ENCODE measurements around the gene CBFA2T2. TPM values are rescaled to one million over a fixed set of nuclear protein-coding genes. Genes with fewer than 3 reads are reported as not detected.
A peak's percentile ranks its signal among the peaks of the same experiment; 100 is the strongest.

Gene CBFA2T2
- polyA plus RNA-seq, 1 donor from 2014 or later = 22.8 TPM

GRCh38 chr20:33674294-33675135 lies 184.6 kb downstream of the CBFA2T2 start, which contains the start of gene NECAB3:
Gene NECAB3, minus strand, starts transcription at chr20:33674428. Its CDS starts 76 bp downstream, at chr20:33674352.
- peak within 1 kb of the TSS in 2 of 3 donors; percentile 2 to 9 for H3K27ac Mint-ChIP-seq
- no peaks in the 10 kb centered on the region for H3K36me3 Mint-ChIP-seq
- H3K4me1 Mint-ChIP-seq = peaks cover 15 to 18% (median 16%) of the 10 kb centered on the region in 3 donors
- peak within 1 kb of the TSS; percentile 63 to 96 (median 90) for H3K4me3 Mint-ChIP-seq
- no peaks in the 10 kb centered on the region for H3K9me3 Mint-ChIP-seq
- H3K27me3 Mint-ChIP-seq = no peaks in the 10 kb centered on the region

- Mint-ChIP-seq H3K4me1 (peaks cover 19 to 22% (median 21%) of the 10 kb centered on the region in 3 donors), H3K27me3 (no peaks in the 10 kb centered on the region), H3K36me3 (no peaks in the 10 kb centered on the region), H3K27ac (peak overlapping the region in 2 of 3 donors; percentile 9 to 13), H3K9me3 (no peaks in the 10 kb centered on the region), H3K4me3 (peak overlapping the region; percentile 63 to 86 (median 79))
Observed at GRCh38 chr20:33675136-33675959, 185.5 kb downstream of the CBFA2T2 start.

- H3K36me3 Mint-ChIP-seq = no peaks in the 10 kb centered on the region
- no peaks in the 10 kb centered on the region for H3K9me3 Mint-ChIP-seq
- H3K27me3 Mint-ChIP-seq = no peaks in the 10 kb centered on the region
- H3K4me3 Mint-ChIP-seq = peak overlapping the region in 1 of 4 donors; percentile 45
- H3K27ac Mint-ChIP-seq = peak overlapping the region in 1 of 3 donors; percentile 13
- H3K4me1 Mint-ChIP-seq = peaks cover 23 to 25% (median 25%) of the 10 kb centered on the region in 3 donors
Observed at GRCh38 chr20:33676121-33676520, 186.2 kb downstream of the CBFA2T2 start.

GRCh38 chr20:33676652-33677645 lies 187.1 kb downstream of the CBFA2T2 start:
- Mint-ChIP-seq H3K36me3 (no peaks in the 10 kb centered on the region), H3K9me3 (no peaks in the 10 kb centered on the region), H3K4me1 (peaks cover 26 to 27% (median 26%) of the 10 kb centered on the region in 3 donors), H3K27me3 (no peaks in the 10 kb centered on the region), H3K27ac (peak overlapping the region in 1 of 3 donors; percentile 56), H3K4me3 (peak overlapping the region in 2 of 4 donors; percentile 45 to 48)

- H3K4me1 Mint-ChIP-seq = peaks cover 24 to 30% (median 25%) of the 10 kb centered on the region in 3 donors
- no peaks in the 10 kb centered on the region for H3K36me3 Mint-ChIP-seq
- peak overlapping the region in 1 of 4 donors; percentile 40 for H3K4me3 Mint-ChIP-seq
- no peak overlapping the region for H3K27ac Mint-ChIP-seq
- H3K27me3 Mint-ChIP-seq = no peaks in the 10 kb centered on the region
- no peaks in the 10 kb centered on the region for H3K9me3 Mint-ChIP-seq
Observed at GRCh38 chr20:33677991-33678702, 188.3 kb downstream of the CBFA2T2 start.

- peak overlapping the region; percentile 52 to 92 (median 88) for H3K27ac Mint-ChIP-seq
Observed at GRCh38 chr20:33679758-33680485, 190.0 kb downstream of the CBFA2T2 start.

GRCh38 chr20:33680686-33681085 lies 190.8 kb downstream of the CBFA2T2 start:
- H3K27ac Mint-ChIP-seq = peak overlapping the region in 1 of 3 donors; percentile 80
- H3K9me3 Mint-ChIP-seq = no peaks in the 10 kb centered on the region
- H3K27me3 Mint-ChIP-seq = no peaks in the 10 kb centered on the region
- H3K4me3 Mint-ChIP-seq = peak overlapping the region in 1 of 4 donors; percentile 57
- H3K36me3 Mint-ChIP-seq = peaks cover 2% of the 10 kb centered on the region
- peaks cover 29 to 31% (median 31%) of the 10 kb centered on the region in 3 donors for H3K4me1 Mint-ChIP-seq

More at GRCh38 chr20:33679758-33680485, 190.0 kb downstream of the CBFA2T2 start:
- Mint-ChIP-seq H3K4me1 (peaks cover 26 to 29% (median 27%) of the 10 kb centered on the region in 3 donors), H3K4me3 (peak overlapping the region in 3 of 4 donors; percentile 36 to 72 (median 71)), H3K9me3 (no peaks in the 10 kb centered on the region), H3K27me3 (no peaks in the 10 kb centered on the region), H3K36me3 (peaks cover under 1% of the 10 kb centered on the region)

- Mint-ChIP-seq H3K9me3 (no peaks in the 10 kb centered on the region), H3K27me3 (no peaks in the 10 kb centered on the region), H3K4me3 (peak overlapping the region in 1 of 4 donors; percentile 57), H3K4me1 (peaks cover 29 to 31% (median 31%) of the 10 kb centered on the region in 3 donors), H3K36me3 (peaks cover 2% of the 10 kb centered on the region), H3K27ac (peak overlapping the region in 1 of 3 donors; percentile 80)
Observed at GRCh38 chr20:33681288-33681687, 191.4 kb downstream of the CBFA2T2 start.

- peaks cover 2% of the 10 kb centered on the region for H3K36me3 Mint-ChIP-seq
- H3K9me3 Mint-ChIP-seq = no peaks in the 10 kb centered on the region
- H3K27ac Mint-ChIP-seq = peak overlapping the region in 1 of 3 donors; percentile 34
- no peaks in the 10 kb centered on the region for H3K27me3 Mint-ChIP-seq
- peaks cover 31 to 33% (median 31%) of the 10 kb centered on the region in 3 donors for H3K4me1 Mint-ChIP-seq
- H3K4me3 Mint-ChIP-seq = no peak overlapping the region
Observed at GRCh38 chr20:33681728-33682353, 191.9 kb downstream of the CBFA2T2 start.

GRCh38 chr20:33684533-33685327 lies 194.8 kb downstream of the CBFA2T2 start:
- Mint-ChIP-seq H3K9me3 (no peaks in the 10 kb centered on the region), H3K4me3 (peak overlapping the region; percentile 42 to 94 (median 91)), H3K27me3 (no peaks in the 10 kb centered on the region), H3K27ac (peak overlapping the region; percentile 86 to 94 (median 92)), H3K36me3 (peaks cover 2% of the 10 kb centered on the region), H3K4me1 (peaks cover 19 to 25% (median 20%) of the 10 kb centered on the region in 3 donors)

- H3K4me3 Mint-ChIP-seq = peak overlapping the region; percentile 81 to 94 (median 91)
- no peaks in the 10 kb centered on the region for H3K27me3 Mint-ChIP-seq
- peak overlapping the region; percentile 86 to 94 (median 92) for H3K27ac Mint-ChIP-seq
- H3K4me1 Mint-ChIP-seq = peaks cover 16 to 22% (median 18%) of the 10 kb centered on the region in 3 donors
- peaks cover 2% of the 10 kb centered on the region for H3K36me3 Mint-ChIP-seq
- H3K9me3 Mint-ChIP-seq = no peaks in the 10 kb centered on the region
Observed at GRCh38 chr20:33685328-33686099, 195.6 kb downstream of the CBFA2T2 start.
